ENCODE measurements around the gene CD40LG.

GRCh38 chrX:136636121-136636520 is 11.8 kb upstream of the CD40LG start:
- TF ChIP-seq, protein P1, sequence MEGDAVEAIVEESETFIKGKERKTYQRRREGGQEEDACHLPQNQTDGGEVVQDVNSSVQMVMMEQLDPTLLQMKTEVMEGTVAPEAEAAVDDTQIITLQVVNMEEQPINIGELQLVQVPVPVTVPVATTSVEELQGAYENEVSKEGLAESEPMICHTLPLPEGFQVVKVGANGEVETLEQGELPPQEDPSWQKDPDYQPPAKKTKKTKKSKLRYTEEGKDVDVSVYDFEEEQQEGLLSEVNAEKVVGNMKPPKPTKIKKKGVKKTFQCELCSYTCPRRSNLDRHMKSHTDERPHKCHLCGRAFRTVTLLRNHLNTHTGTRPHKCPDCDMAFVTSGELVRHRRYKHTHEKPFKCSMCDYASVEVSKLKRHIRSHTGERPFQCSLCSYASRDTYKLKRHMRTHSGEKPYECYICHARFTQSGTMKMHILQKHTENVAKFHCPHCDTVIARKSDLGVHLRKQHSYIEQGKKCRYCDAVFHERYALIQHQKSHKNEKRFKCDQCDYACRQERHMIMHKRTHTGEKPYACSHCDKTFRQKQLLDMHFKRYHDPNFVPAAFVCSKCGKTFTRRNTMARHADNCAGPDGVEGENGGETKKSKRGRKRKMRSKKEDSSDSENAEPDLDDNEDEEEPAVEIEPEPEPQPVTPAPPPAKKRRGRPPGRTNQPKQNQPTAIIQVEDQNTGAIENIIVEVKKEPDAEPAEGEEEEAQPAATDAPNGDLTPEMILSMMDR (conservative IDR thresholded peaks at IDR 0.05; ENCODE audit: low read length) = no peak
- no peak for TF ChIP-seq EZH2phosphoT487 (IDR thresholded peaks at IDR 0.05; ENCODE audit: borderline replicate concordance, low read depth, low read length)

Data from OCI-LY7 (cell line).